IMR-90 (cell line): ENCODE measurements around the gene ZBTB33. TPM values are rescaled to one million over a fixed set of nuclear protein-coding genes. Genes with fewer than 3 reads are reported as not detected.
A peak's percentile ranks its signal among the peaks of the same experiment; 100 is the strongest.

Experiments used
- ATAC-seq: fragments of 200-7000 bp; cut with Tn5 transposase; 2 replicates; pipeline ENCODE4 v1.9.1; 2020; ENCODE audit warnings: low read depth, mild to moderate bottlenecking, moderate library complexity
- BruUV-seq: library from RNA; stranded (reverse); fragments of 400-500 nt; replicated peaks from 2 replicates; lab custom pipeline; 2021; lab: Mats Ljungman, UMichigan
- CTCF ChIA-PET: fragments of 300-600 bp; formaldehyde crosslinking; extraction: SDS; loops from one replicate; lab custom pipeline; 2021; ENCODE audit warnings: antibody characterized with exemption; lab: Yijun Ruan, JAX
- POLR2A ChIA-PET: fragments of 300-600 bp; sonication (Branson Sonifier 250); formaldehyde crosslinking; loops from one replicate; lab custom pipeline; 2022; ENCODE audit warnings: antibody characterized with exemption; ENCODE audit not compliant: unreplicated experiment; lab: Charles Lee
- DNase-seq: peaks from one replicate; pipeline ENCODE4 v3.0.0; 2013
- H2AFZ ChIP-seq: replicated peaks from 2 replicates; pipeline ENCODE3; 2013; ENCODE audit warnings: low read length, mild to moderate bottlenecking; ENCODE audit not compliant: poor library complexity
- H2AK5ac ChIP-seq: 2 replicates; pipeline ENCODE4 v1.6.1; 2013; ENCODE audit warnings: low read depth, low read length, inconsistent platforms
- H2AK9ac ChIP-seq: replicated peaks from 2 replicates; pipeline ENCODE3; 2013; ENCODE audit warnings: mild to moderate bottlenecking, low read depth, low read length, moderate library complexity; ENCODE audit not compliant: poor library complexity
- H2BK120ac ChIP-seq: 2 replicates; pipeline ENCODE4 v1.6.1; 2013; ENCODE audit warnings: low read depth, low read length, inconsistent platforms
- H2BK15ac ChIP-seq: 3 replicates; pipeline ENCODE4 v1.6.1; 2013; ENCODE audit warnings: low read depth, low read length, inconsistent platforms
- H2BK20ac ChIP-seq: 2 replicates; pipeline ENCODE4 v1.6.1; 2013; ENCODE audit warnings: low read depth, mild to moderate bottlenecking, inconsistent platforms, low read length, moderate library complexity
- H2BK5ac ChIP-seq: 2 replicates; pipeline ENCODE4 v1.6.1; 2013; ENCODE audit warnings: mild to moderate bottlenecking, low read depth, low read length, inconsistent platforms; ENCODE audit not compliant: poor library complexity, severe bottlenecking
- H3K14ac ChIP-seq: replicated peaks from 2 replicates; pipeline ENCODE4 v1.6.1; 2013; ENCODE audit warnings: low read depth, low read length, inconsistent platforms
- H3K18ac ChIP-seq: 2 replicates; pipeline ENCODE4 v1.6.1; 2013; ENCODE audit warnings: low read depth, low read length, control low read depth
- H3K23ac ChIP-seq: 2 replicates; pipeline ENCODE4 v1.6.1; 2013; ENCODE audit warnings: low read depth, low read length, inconsistent platforms
- H3K27ac ChIP-seq: 2 replicates; pipeline ENCODE4 v1.5.1; 2013; ENCODE audit warnings: mild to moderate bottlenecking, control low read depth, low read length; ENCODE audit not compliant: insufficient read depth
- H3K27me3 ChIP-seq: 2 replicates; pipeline ENCODE4 v1.6.1; 2013; ENCODE audit warnings: low read length; ENCODE audit not compliant: control insufficient read depth, insufficient read depth
- H3K36me3 ChIP-seq: 2 replicates; pipeline ENCODE4 v1.6.1; 2013; ENCODE audit warnings: low read length, mixed read lengths; ENCODE audit not compliant: control insufficient read depth, insufficient read depth
- H3K4ac ChIP-seq: 2 replicates; pipeline ENCODE4 v1.6.1; 2013; ENCODE audit warnings: low read depth, low read length, inconsistent platforms
- H3K4me1 ChIP-seq: 2 replicates; pipeline ENCODE4 v1.6.1; 2013; ENCODE audit warnings: low read length, mixed read lengths; ENCODE audit not compliant: control insufficient read depth, insufficient read depth
- H3K4me2 ChIP-seq: 2 replicates; pipeline ENCODE4 v1.6.1; 2013; ENCODE audit warnings: low read depth, mild to moderate bottlenecking, control low read depth, low read length, moderate library complexity
- H3K4me3 ChIP-seq: 2 replicates; pipeline ENCODE4 v1.5.1; 2013; ENCODE audit warnings: low read depth, mild to moderate bottlenecking, control low read depth, low read length, moderate library complexity; ENCODE audit not compliant: insufficient read depth
- H3K56ac ChIP-seq: 2 replicates; pipeline ENCODE4 v1.6.1; 2013; ENCODE audit warnings: low read length, inconsistent platforms; ENCODE audit not compliant: insufficient read depth; ENCODE audit errors: extremely low read depth
- H3K79me1 ChIP-seq, 2 experiments: 2 replicates each; pipeline ENCODE4 v1.6.1; 2013; ENCODE audit warnings: low read length in 2 of 2, inconsistent platforms in 1 of 2, low read depth in 1 of 2
- H3K9ac ChIP-seq: 2 replicates; pipeline ENCODE4 v1.6.1; 2013; ENCODE audit warnings: low read depth, low read length, control low read depth
- H3K9me1 ChIP-seq: 2 replicates; pipeline ENCODE4 v1.6.1; 2013; ENCODE audit warnings: low read length, inconsistent platforms; ENCODE audit not compliant: insufficient read depth
- H3K9me3 ChIP-seq: 2 replicates; pipeline ENCODE4 v1.6.1; 2013; ENCODE audit warnings: low read length; ENCODE audit not compliant: control insufficient read depth, insufficient read depth
- H4K20me1 ChIP-seq: 2 replicates; pipeline ENCODE4 v1.6.1; 2013; ENCODE audit warnings: low read length, inconsistent platforms; ENCODE audit not compliant: insufficient read depth
- H4K5ac ChIP-seq: 2 replicates; pipeline ENCODE4 v1.6.1; 2013; ENCODE audit warnings: mild to moderate bottlenecking, low read depth, low read length, control low read depth
- H4K8ac ChIP-seq, 2 experiments: 2 replicates each; pipeline ENCODE4 v1.6.1; 2013; ENCODE audit warnings: low read depth in 2 of 2, low read length in 2 of 2, control low read depth in 1 of 2, inconsistent platforms in 1 of 2
- H4K91ac ChIP-seq: 2 replicates; pipeline ENCODE4 v1.6.1; 2013; ENCODE audit warnings: low read depth, low read length, inconsistent platforms; ENCODE audit not compliant: insufficient read depth
- CTCF ChIP-seq: conservative IDR thresholded peaks from 2 replicates; pipeline ENCODE4 v1.5.1; 2012; ENCODE audit warnings: mild to moderate bottlenecking, low read depth, low read length, improper control_type of control experiment
- MAFK ChIP-seq: IDR thresholded peaks from 2 replicates; pipeline ENCODE4 v1.6.1; 2012; ENCODE audit warnings: low read depth, low read length, improper control_type of control experiment
- MAZ ChIP-seq: IDR thresholded peaks from 2 replicates; pipeline ENCODE4 v1.6.1; 2012; ENCODE audit warnings: low read depth, mild to moderate bottlenecking, low read length, improper control_type of control experiment, moderate library complexity, borderline replicate concordance
- NFE2L2 ChIP-seq: fragments of 150-350 bp; IDR thresholded peaks from 2 replicates; pipeline ENCODE4 v1.6.1; 2016; ENCODE audit warnings: low read depth, mild to moderate bottlenecking, low read length
- RCOR1 ChIP-seq: IDR thresholded peaks from 2 replicates; pipeline ENCODE4 v1.6.1; 2012; ENCODE audit warnings: mild to moderate bottlenecking, low read length, improper control_type of control experiment; ENCODE audit not compliant: insufficient replicate concordance
- RFX5 ChIP-seq: IDR thresholded peaks from 2 replicates; pipeline ENCODE4 v1.8.0; 2012; ENCODE audit warnings: low read depth, mild to moderate bottlenecking, low read length, moderate library complexity
- WGBS, 2 experiments: methylation state at CpG; one replicate each; pipeline versions ENCODE4 v1.1.5 to v1.1.7; 2013; ENCODE audit warnings: missing lambda C conversion rate in 2 of 2; ENCODE audit not compliant: insufficient read length in 1 of 2; ENCODE audit errors: extremely low coverage in 2 of 2; 5-methylcytosine and 5-hydroxymethylcytosine counted together
- dilution Hi-C: fragments of 300-500 bp; cut with HindIII; formaldehyde crosslinking; loops from one replicate; pipeline ENCODE4 v1.14.3; 2018; ENCODE audit warnings: low sequenced_read_pairs; ENCODE audit not compliant: unreplicated experiment
- in situ Hi-C: fragments of 300-500 bp; cut with MboI; formaldehyde crosslinking; loops from 3 replicates; pipeline ENCODE4 v1.14.3; 2019; ENCODE audit warnings: low sequenced_read_pairs, inconsistent platforms, mixed read lengths
- intact Hi-C: fragments of 100-400 bp; cut with micrococcal nuclease; formaldehyde crosslinking; loops from 2 replicates; pipeline ENCODE4 v1.10.0; 2022
- polyA plus RNA-seq, 3 experiments: library from polyadenylated mRNA; depleted of rRNA; stranded (reverse); fragments of >200 nt; gene quantifications; 2 replicates each; pipeline ENCODE4 v1.2.3, GENCODE V29; 2012; ENCODE audit warnings: low replicate concordance in 1 of 3
- total RNA-seq: library from RNA; depleted of rRNA; stranded (reverse); fragments of >200 nt; gene quantifications from 2 replicates; pipeline ENCODE4 v1.2.3, GENCODE V29; 2012
- TF ChIP-seq, protein P1 (sequence below): fragments of 150-350 bp; IDR thresholded peaks from 2 replicates; pipeline ENCODE4 v1.6.1; 2016; ENCODE audit warnings: low read depth, mild to moderate bottlenecking, low read length, moderate library complexity, borderline replicate concordance
- TF ChIP-seq, protein P2 (sequence below): fragments of 150-350 bp; IDR thresholded peaks from 2 replicates; pipeline ENCODE4 v1.6.1; 2017; ENCODE audit warnings: mild to moderate bottlenecking, antibody characterized with exemption, low read length, low read depth

Gene ZBTB33
- total and polyA plus RNA-seq, 2 of the 4 experiments (the other 2 are of a cell fraction), result 3.3 to 16.3 TPM

- Histone ChIP-seq H3K36me3 (no peaks in the 10 kb centered on the region), H4K91ac (no peak overlapping the region), H3K18ac (no peak overlapping the region), H2BK120ac (no peak overlapping the region), H3K79me1 (no peaks in the 10 kb centered on the region), H3K23ac (no peak overlapping the region), H4K8ac (no peak overlapping the region), H2AFZ (peak overlapping the region; percentile 38), H3K27me3 (peaks cover 32% of the 10 kb centered on the region), H3K9me1 (no peaks in the 10 kb centered on the region), H3K27ac (no peak overlapping the region), H2AK9ac (no peak overlapping the region), H3K9me3 (peaks cover 2% of the 10 kb centered on the region; the same call in 1 of the 2 replicates), H2BK5ac (no peak overlapping the region), H3K4me1 (no peaks in the 10 kb centered on the region), H2AK5ac (no peak overlapping the region), H3K14ac (no peak overlapping the region), H2BK20ac (no peak overlapping the region), H3K4ac (no peak overlapping the region), H3K56ac (no peak overlapping the region), H3K4me2 (no peak overlapping the region), H3K9ac (no peak overlapping the region), H2BK15ac (no peak overlapping the region), H4K20me1 (no peaks in the 10 kb centered on the region; the same call in 1 of the 2 replicates), H3K4me3 (no peak overlapping the region), H4K5ac (no peak overlapping the region)
- ChIA-PET CTCF (no interaction called here), POLR2A (no interaction called here)
- no TSS peak for BruUV-seq
- WGBS, 2 experiments, result 40% methylated on average over 1 of the region's 11 CpGs; no CpG with 5 or more reads in 1 of the 2 experiments
- dilution Hi-C loops (no loop called here), in situ Hi-C loops (no loop called here), intact Hi-C loops (no loop called here)
- no peak for DNase-seq
- TF ChIP-seq, protein P1, sequence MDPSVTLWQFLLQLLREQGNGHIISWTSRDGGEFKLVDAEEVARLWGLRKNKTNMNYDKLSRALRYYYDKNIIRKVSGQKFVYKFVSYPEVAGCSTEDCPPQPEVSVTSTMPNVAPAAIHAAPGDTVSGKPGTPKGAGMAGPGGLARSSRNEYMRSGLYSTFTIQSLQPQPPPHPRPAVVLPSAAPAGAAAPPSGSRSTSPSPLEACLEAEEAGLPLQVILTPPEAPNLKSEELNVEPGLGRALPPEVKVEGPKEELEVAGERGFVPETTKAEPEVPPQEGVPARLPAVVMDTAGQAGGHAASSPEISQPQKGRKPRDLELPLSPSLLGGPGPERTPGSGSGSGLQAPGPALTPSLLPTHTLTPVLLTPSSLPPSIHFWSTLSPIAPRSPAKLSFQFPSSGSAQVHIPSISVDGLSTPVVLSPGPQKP, result no peak
- TF ChIP-seq RCOR1 (no peak), CTCF (no peak), MAFK (no peak), NFE2L2 (no peak), RFX5 (no peak), MAZ (no peak)
- TF ChIP-seq, protein P2, sequence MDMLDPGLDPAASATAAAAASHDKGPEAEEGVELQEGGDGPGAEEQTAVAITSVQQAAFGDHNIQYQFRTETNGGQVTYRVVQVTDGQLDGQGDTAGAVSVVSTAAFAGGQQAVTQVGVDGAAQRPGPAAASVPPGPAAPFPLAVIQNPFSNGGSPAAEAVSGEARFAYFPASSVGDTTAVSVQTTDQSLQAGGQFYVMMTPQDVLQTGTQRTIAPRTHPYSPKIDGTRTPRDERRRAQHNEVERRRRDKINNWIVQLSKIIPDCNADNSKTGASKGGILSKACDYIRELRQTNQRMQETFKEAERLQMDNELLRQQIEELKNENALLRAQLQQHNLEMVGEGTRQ, result no peak
- ATAC-seq, result no peak
Observed at GRCh38 chrX:120305531-120306141, 55.0 kb downstream of the ZBTB33 start.
